BJ (cell line): ENCODE data around the gene BARHL2. TPM values are rescaled to one million over a fixed set of nuclear protein-coding genes. Genes with fewer than 3 reads are reported as not detected.

Experiments
- CTCF ChIA-PET: fragments of 350-600 bp; formaldehyde crosslinking; extraction: SDS; loops from one replicate; lab custom pipeline; 2021; ENCODE audit warnings: antibody characterized with exemption, inconsistent platforms; lab: Yijun Ruan, JAX
- POLR2A ChIA-PET: fragments of 300-600 bp; sonication (Branson Sonifier 250); formaldehyde crosslinking; extraction: SDS; loops from one replicate; lab custom pipeline; 2021; ENCODE audit warnings: antibody characterized with exemption; lab: Charles Lee
- DNase-seq: peaks from one replicate; pipeline ENCODE4 v3.0.0-alpha.2; 2011; ENCODE audit warnings: low read depth
- H3K27me3 ChIP-seq: 2 replicates; pipeline ENCODE4 v1.6.0; 2011; ENCODE audit warnings: low read length; ENCODE audit not compliant: control insufficient read depth, insufficient read depth
- H3K36me3 ChIP-seq: 2 replicates; pipeline ENCODE4 v1.5.1; 2011; ENCODE audit warnings: low read length; ENCODE audit not compliant: control insufficient read depth, insufficient read depth
- H3K4me3 ChIP-seq: 2 replicates; pipeline ENCODE4 v1.5.1; 2011; ENCODE audit warnings: low read depth, mild to moderate bottlenecking, control low read depth, low read length
- CTCF ChIP-seq: IDR thresholded peaks from 2 replicates; pipeline ENCODE4 v1.5.1; 2011; ENCODE audit warnings: low read depth, mild to moderate bottlenecking, control low read depth, inconsistent platforms, low read length, moderate library complexity; ENCODE audit not compliant: insufficient read depth
- polyA plus RNA-seq: library from polyadenylated mRNA; depleted of rRNA; stranded (reverse); fragments of >200 nt; gene quantifications from 2 replicates; pipeline ENCODE4 v1.2.3, GENCODE V29; 2011

The BARHL2 gene
- polyA plus RNA-seq, 1 experiment = not detected

- CTCF ChIA-PET = interaction anchor here (0.6 to 4.1 kb wide), 23 partner anchors 8 to 1252 kb away, joined by 3 to 25 read pairs (median 3); no protein-coding TSS in a partner anchor
- no peaks in the 10 kb centered on the region for H3K36me3 ChIP-seq
- POLR2A ChIA-PET = no interaction called here
- H3K27me3 ChIP-seq = peaks cover 72% of the 10 kb centered on the region
- H3K4me3 ChIP-seq = no peak overlapping the region
- peak; percentile 1 for DNase-seq
- TF ChIP-seq CTCF = peak; percentile 92
Measured at GRCh38 chr1:90721210-90722194, 4.4 kb upstream of the BARHL2 start.

- no peak overlapping the region for H3K4me3 ChIP-seq
- no peak for DNase-seq
- ChIA-PET CTCF (interaction anchor here (0.8 to 4.1 kb wide), 5 partner anchors 9 to 446 kb away, joined by 3 to 25 read pairs (median 4); no protein-coding TSS in a partner anchor), POLR2A (no interaction called here)
- TF ChIP-seq CTCF = no peak
- no peaks in the 10 kb centered on the region for H3K36me3 ChIP-seq
- peaks cover 69% of the 10 kb centered on the region for H3K27me3 ChIP-seq
Measured at GRCh38 chr1:90720145-90720636, 3.1 kb upstream of the BARHL2 start.

GRCh38 chr1:90719330-90720144 is 2.4 kb upstream of the BARHL2 start:
- Histone ChIP-seq H3K27me3 (peaks cover 66% of the 10 kb centered on the region), H3K36me3 (no peaks in the 10 kb centered on the region), H3K4me3 (no peak overlapping the region)
- ChIA-PET CTCF (interaction anchor here (1.7 to 4.1 kb wide), 3 partner anchors 9 to 446 kb away, joined by 4 to 25 read pairs (median 5); no protein-coding TSS in a partner anchor), POLR2A (no interaction called here)
- no peak for DNase-seq
- no peak for TF ChIP-seq CTCF

GRCh38 chr1:90718411-90719329 is 1.6 kb upstream of the BARHL2 start:
- peaks cover 67% of the 10 kb centered on the region for H3K27me3 ChIP-seq

More at GRCh38 chr1:90718411-90719329, 1.6 kb upstream of the BARHL2 start:
- TF ChIP-seq CTCF = no peak
- Histone ChIP-seq H3K4me3 (peak overlapping the region; percentile 26; the same call in 1 of the 2 replicates), H3K36me3 (no peaks in the 10 kb centered on the region)
- no peak for DNase-seq
- CTCF ChIA-PET = interaction anchor here (1.0 to 4.1 kb wide), 4 partner anchors 9 to 447 kb away, joined by 3 to 25 read pairs (median 4); no protein-coding TSS in a partner anchor
- POLR2A ChIA-PET = no interaction called here
